CD4-positive, alpha-beta memory T cell (primary cell): ENCODE results near the gene CHD6. TPM values are rescaled to one million over a fixed set of nuclear protein-coding genes. Genes with fewer than 3 reads are reported as not detected.

ENCODE experiments used
- CTCF ChIA-PET: fragments of 350-600 bp; sonication (Branson Sonifier 250); formaldehyde crosslinking; loops from one replicate; lab custom pipeline; 2021; ENCODE audit warnings: inconsistent platforms; ENCODE audit not compliant: partially characterized antibody; lab: Charles Lee
- POLR2A ChIA-PET: fragments of 350-600 bp; sonication (Branson Sonifier 250); formaldehyde crosslinking; loops from one replicate; lab custom pipeline; 2021; ENCODE audit not compliant: partially characterized antibody; lab: Charles Lee
- DNase-seq, 5 donors: peaks; one replicate each; pipeline versions ENCODE4 v3.0.0 to v3.0.0-alpha.2; 2020 to 2022; ENCODE audit warnings: mixed read lengths in 1 of 5
- H3K27ac ChIP-seq: one replicate; pipeline ENCODE4 v1.7.0; 2013; ENCODE audit warnings: low read depth, low read length
- H3K27me3 ChIP-seq: 2 replicates; pipeline ENCODE4 v1.7.0; 2013; ENCODE audit warnings: mild to moderate bottlenecking, low read length, moderate library complexity; ENCODE audit not compliant: insufficient read depth
- H3K36me3 ChIP-seq: 2 replicates; pipeline ENCODE4 v1.7.0; 2013; ENCODE audit warnings: mild to moderate bottlenecking, low read length, moderate library complexity; ENCODE audit not compliant: insufficient read depth
- H3K4me1 ChIP-seq: 2 replicates; pipeline ENCODE4 v1.7.0; 2013; ENCODE audit warnings: mild to moderate bottlenecking, low read length, moderate library complexity; ENCODE audit not compliant: insufficient read depth
- H3K4me3 ChIP-seq, 2 donors: one replicate each; pipeline ENCODE4 v1.7.0; 2013; ENCODE audit warnings: low read length in 2 of 2, mild to moderate bottlenecking in 1 of 2
- H3K9me3 ChIP-seq, 2 donors: one replicate each; pipeline ENCODE4 v1.7.0; 2013; ENCODE audit warnings: low read length in 2 of 2, control low read depth in 1 of 2; ENCODE audit not compliant: control insufficient read depth in 1 of 2
- H3K27ac Mint-ChIP-seq, 7 donors: one replicate each; pipeline ENCODE4 v1.8.0; 2020 to 2021; ENCODE audit warnings: mixed read lengths in 7 of 7, mild to moderate bottlenecking in 6 of 7, inconsistent platforms in 3 of 7, moderate library complexity in 3 of 7
- H3K27me3 Mint-ChIP-seq, 2 donors: one replicate each; pipeline ENCODE4 v1.8.0; 2020 to 2021; ENCODE audit warnings: mixed read lengths in 2 of 2
- H3K36me3 Mint-ChIP-seq, 2 donors: one replicate each; pipeline ENCODE4 v1.8.0; 2020 to 2021; ENCODE audit warnings: mixed read lengths in 2 of 2, inconsistent platforms in 1 of 2, mild to moderate bottlenecking in 1 of 2
- H3K4me1 Mint-ChIP-seq, 4 donors: one replicate each; pipeline ENCODE4 v1.8.0; 2020 to 2021; ENCODE audit warnings: mixed read lengths in 4 of 4, mild to moderate bottlenecking in 1 of 4
- H3K4me3 Mint-ChIP-seq, 8 donors: one replicate each; pipeline ENCODE4 v1.8.0; 2020 to 2021; ENCODE audit warnings: mixed read lengths in 8 of 8, mild to moderate bottlenecking in 7 of 8, moderate library complexity in 6 of 8, inconsistent platforms in 3 of 8
- H3K9me3 Mint-ChIP-seq, 8 donors: one replicate each; pipeline ENCODE4 v1.8.0; 2020 to 2021; ENCODE audit warnings: mixed read lengths in 8 of 8, mild to moderate bottlenecking in 5 of 8, inconsistent platforms in 3 of 8, moderate library complexity in 1 of 8
- intact Hi-C: fragments of 100-400 bp; cut with micrococcal nuclease; formaldehyde crosslinking; loops from one replicate; pipeline ENCODE4 v1.15.1; 2023
- polyA plus RNA-seq, 2 donors: library from polyadenylated mRNA; unstranded; fragments of 300-500 nt; fragmentation: Illumina TruSeq; gene quantifications; one replicate each; pipeline ENCODE4 v1.2.3, GENCODE V29; 2021
- total RNA-seq, 2 experiments: library from RNA; stranded (reverse); gene quantifications; one replicate each; pipeline ENCODE4 v1.2.3, GENCODE V29; 2021

CHD6 gene
- total and polyA plus RNA-seq, 4 experiments from 2014 or later: 29.2 to 96.8 (median 77.8) TPM

- Histone ChIP-seq H3K27me3 (peaks cover 8% of the 10 kb centered on the region), H3K9me3 (no peaks in the 10 kb centered on the region), H3K4me1 (no peaks in the 10 kb centered on the region), H3K27ac (no peak overlapping the region), H3K4me3 (no peak overlapping the region), H3K36me3 (no peaks in the 10 kb centered on the region)
- intact Hi-C loops: no loop called here
- no peaks in the 10 kb centered on the region for H3K36me3 Mint-ChIP-seq
- peaks cover 14 to 17% of the 10 kb centered on the region in 2 donors for H3K27me3 Mint-ChIP-seq
- CTCF ChIA-PET: no interaction called here
- H3K4me1 Mint-ChIP-seq: peaks cover 2 to 8% (median 5%) of the 10 kb centered on the region in 4 donors
- no peak overlapping the region for H3K4me3 Mint-ChIP-seq
- no peak overlapping the region for H3K27ac Mint-ChIP-seq
- no peak for DNase-seq
- POLR2A ChIA-PET: no interaction called here
- no peaks in the 10 kb centered on the region for H3K9me3 Mint-ChIP-seq
Observed at GRCh38 chr20:41363601-41364000, 254.6 kb downstream of the CHD6 start.

- intact Hi-C loops: no loop called here
- Mint-ChIP-seq H3K4me1 (peaks cover 2 to 8% (median 5%) of the 10 kb centered on the region in 4 donors), H3K9me3 (no peaks in the 10 kb centered on the region), H3K4me3 (no peak overlapping the region), H3K36me3 (no peaks in the 10 kb centered on the region), H3K27me3 (peaks cover 9 to 15% of the 10 kb centered on the region in 2 donors), H3K27ac (no peak overlapping the region)
- no peaks in the 10 kb centered on the region for H3K4me1 ChIP-seq
- no peak for DNase-seq
- H3K27me3 ChIP-seq: peaks cover 6% of the 10 kb centered on the region
- ChIA-PET CTCF (no interaction called here), POLR2A (no interaction called here)
- H3K4me3 ChIP-seq: no peak overlapping the region
- H3K9me3 ChIP-seq: no peaks in the 10 kb centered on the region
- no peak overlapping the region for H3K27ac ChIP-seq
- no peaks in the 10 kb centered on the region for H3K36me3 ChIP-seq
Observed at GRCh38 chr20:41362748-41363140, 255.4 kb downstream of the CHD6 start.

DNA sequence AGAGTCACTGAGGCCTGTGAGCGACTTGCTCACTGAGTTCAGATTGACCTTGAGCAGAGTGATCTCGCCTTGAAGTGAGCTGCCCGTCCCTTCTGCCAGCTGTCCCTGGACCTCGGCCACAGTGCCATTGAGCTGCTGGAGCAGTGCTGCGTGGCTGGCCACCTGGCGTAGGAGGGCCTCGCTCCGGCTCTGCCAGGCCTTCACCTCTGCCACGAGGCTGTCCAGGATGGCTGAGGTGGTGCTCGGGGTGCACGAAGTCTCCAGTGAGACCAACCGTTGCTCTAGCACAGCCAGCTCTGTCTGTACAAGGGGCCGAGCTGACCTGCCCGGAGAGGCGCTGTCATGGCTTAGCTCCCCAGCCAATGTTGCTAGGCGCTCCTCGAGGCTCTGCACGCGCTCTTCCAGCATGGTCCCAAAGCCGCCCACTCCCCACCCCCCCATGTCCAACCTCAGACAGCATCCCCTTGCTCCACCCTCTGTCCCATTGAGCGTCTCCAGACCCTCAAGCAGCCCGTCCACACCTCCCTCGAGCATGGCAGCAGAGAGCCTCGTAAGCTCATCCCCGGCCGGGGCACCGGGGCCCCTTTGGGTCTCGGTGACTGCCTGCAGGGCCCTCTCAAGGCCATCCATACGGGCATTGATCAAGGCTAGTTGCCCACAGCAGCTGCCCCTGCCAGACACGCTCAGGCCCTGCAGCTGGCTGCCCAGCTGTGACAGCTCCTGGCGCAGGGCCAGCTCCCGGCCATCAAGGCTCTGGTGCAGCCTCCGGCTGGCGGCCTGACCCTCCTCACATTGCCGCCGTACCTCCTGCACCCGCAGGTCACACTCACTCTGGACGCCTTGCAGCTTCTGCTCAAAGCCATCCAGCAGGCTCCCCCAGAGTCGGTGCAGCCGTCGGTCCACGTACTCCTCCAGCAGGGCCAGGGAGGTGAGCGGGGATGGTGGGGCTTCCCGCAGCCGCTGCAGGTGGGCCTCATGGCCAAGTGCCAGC, 256.1 kb downstream of the CHD6 start:
- CTCF ChIA-PET: no interaction called here
- no peaks in the 10 kb centered on the region for H3K36me3 ChIP-seq

GRCh38 chr20:41360831-41361756, 257.1 kb downstream of the CHD6 start:
- ChIA-PET CTCF (no interaction called here), POLR2A (no interaction called here)
- H3K9me3 ChIP-seq: no peaks in the 10 kb centered on the region
- Mint-ChIP-seq H3K9me3 (no peaks in the 10 kb centered on the region), H3K27ac (no peak overlapping the region), H3K36me3 (no peaks in the 10 kb centered on the region), H3K4me3 (no peak overlapping the region), H3K4me1 (no peaks in the 10 kb centered on the region), H3K27me3 (peaks cover 4 to 7% of the 10 kb centered on the region in 2 donors)
- H3K36me3 ChIP-seq: no peaks in the 10 kb centered on the region
- no peaks in the 10 kb centered on the region for H3K27me3 ChIP-seq
- no peaks in the 10 kb centered on the region for H3K4me1 ChIP-seq
- intact Hi-C loops: no loop called here
- no peak overlapping the region for H3K4me3 ChIP-seq
- no peak for DNase-seq
- H3K27ac ChIP-seq: no peak overlapping the region

More for the DNA sequence above, 256.1 kb downstream of the CHD6 start:
- Mint-ChIP-seq H3K36me3 (no peaks in the 10 kb centered on the region), H3K27ac (no peak overlapping the region), H3K9me3 (no peaks in the 10 kb centered on the region), H3K4me3 (no peak overlapping the region), H3K4me1 (peaks cover 0 to 1% (median under 1%) of the 10 kb centered on the region in 4 donors), H3K27me3 (peaks cover 4 to 8% of the 10 kb centered on the region in 2 donors)
- intact Hi-C loops: no loop called here
- no peak for DNase-seq
- Histone ChIP-seq H3K4me1 (no peaks in the 10 kb centered on the region), H3K27ac (no peak overlapping the region), H3K9me3 (no peaks in the 10 kb centered on the region), H3K27me3 (no peaks in the 10 kb centered on the region), H3K4me3 (no peak overlapping the region)
- POLR2A ChIA-PET: no interaction called here

DNA sequence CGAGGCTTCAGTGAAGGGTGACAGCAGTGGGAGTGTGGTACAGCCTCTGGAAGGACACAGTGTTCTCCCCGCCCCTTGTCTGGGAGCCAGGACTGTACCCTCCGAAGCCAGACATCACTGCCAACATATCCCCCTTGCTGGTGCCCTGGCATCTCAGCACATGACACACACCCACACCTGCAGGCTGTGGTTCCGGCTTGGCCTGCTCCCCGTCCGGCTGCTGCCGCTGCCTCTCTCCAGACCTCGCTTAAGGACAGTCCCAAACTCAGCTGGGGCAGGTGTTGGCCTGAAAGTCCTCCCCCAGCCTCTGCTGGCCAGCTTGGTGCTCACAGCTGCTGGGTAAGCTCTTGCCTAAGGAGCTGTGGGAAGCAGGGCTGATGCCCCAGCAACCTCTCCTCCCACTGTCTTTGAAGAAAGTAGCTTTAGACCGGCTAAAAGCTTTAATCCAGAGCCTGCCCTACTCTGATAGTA, 258.6 kb downstream of the CHD6 start:
- no peaks in the 10 kb centered on the region for H3K4me1 ChIP-seq
- Mint-ChIP-seq H3K4me1 (no peaks in the 10 kb centered on the region), H3K4me3 (no peak overlapping the region), H3K9me3 (no peaks in the 10 kb centered on the region), H3K36me3 (no peaks in the 10 kb centered on the region), H3K27me3 (peaks cover 0 to under 1% of the 10 kb centered on the region in 2 donors), H3K27ac (peak overlapping the region in 1 of 7 donors; percentile 53)
- ChIA-PET POLR2A (no interaction called here), CTCF (interaction anchor here (1.1 kb wide), 1 partner anchor 12 kb away, joined by 3 read pairs; no protein-coding TSS in a partner anchor)
- no peak overlapping the region for H3K4me3 ChIP-seq
- H3K36me3 ChIP-seq: no peaks in the 10 kb centered on the region
- no peaks in the 10 kb centered on the region for H3K9me3 ChIP-seq
- no peak for DNase-seq
- no peaks in the 10 kb centered on the region for H3K27me3 ChIP-seq
- intact Hi-C loops: no loop called here
- H3K27ac ChIP-seq: no peak overlapping the region

DNA sequence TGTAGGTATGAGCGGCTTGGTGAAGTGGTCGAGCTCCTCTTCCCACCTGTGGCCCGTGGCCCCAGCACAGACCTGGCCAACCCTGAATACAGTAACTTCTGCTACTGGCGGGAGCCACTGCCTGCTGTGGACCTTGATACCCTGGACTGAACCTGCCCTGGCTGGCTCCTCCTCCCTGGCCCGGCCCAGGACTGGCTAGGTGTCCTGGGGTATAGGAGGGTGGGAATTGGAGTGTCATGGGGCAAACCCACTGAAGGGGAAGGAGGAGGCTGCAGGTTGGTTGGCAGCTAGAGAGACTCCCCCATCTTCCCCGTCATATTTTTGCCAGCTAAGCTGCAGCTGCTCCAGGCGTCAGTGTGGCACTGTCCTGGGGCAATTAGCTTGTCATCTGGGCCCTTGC, 259.5 kb downstream of the CHD6 start:
- intact Hi-C loops: no loop called here
- ChIA-PET CTCF (interaction anchor here (0.6 to 1.1 kb wide), 2 partner anchors 11 to 182 kb away, joined by 3 read pairs; no protein-coding TSS in a partner anchor), POLR2A (no interaction called here)
- H3K9me3 Mint-ChIP-seq: no peaks in the 10 kb centered on the region
- H3K27me3 ChIP-seq: no peaks in the 10 kb centered on the region
- H3K27ac ChIP-seq: no peak overlapping the region
- no peaks in the 10 kb centered on the region for H3K36me3 Mint-ChIP-seq
- H3K36me3 ChIP-seq: no peaks in the 10 kb centered on the region
- H3K4me1 ChIP-seq: no peaks in the 10 kb centered on the region
- no peak for DNase-seq
- H3K4me1 Mint-ChIP-seq: no peaks in the 10 kb centered on the region
- H3K27ac Mint-ChIP-seq: no peak overlapping the region
- no peak overlapping the region for H3K4me3 ChIP-seq
- no peaks in the 10 kb centered on the region for H3K9me3 ChIP-seq
- no peak overlapping the region for H3K4me3 Mint-ChIP-seq
- no peaks in the 10 kb centered on the region for H3K27me3 Mint-ChIP-seq

DNA sequence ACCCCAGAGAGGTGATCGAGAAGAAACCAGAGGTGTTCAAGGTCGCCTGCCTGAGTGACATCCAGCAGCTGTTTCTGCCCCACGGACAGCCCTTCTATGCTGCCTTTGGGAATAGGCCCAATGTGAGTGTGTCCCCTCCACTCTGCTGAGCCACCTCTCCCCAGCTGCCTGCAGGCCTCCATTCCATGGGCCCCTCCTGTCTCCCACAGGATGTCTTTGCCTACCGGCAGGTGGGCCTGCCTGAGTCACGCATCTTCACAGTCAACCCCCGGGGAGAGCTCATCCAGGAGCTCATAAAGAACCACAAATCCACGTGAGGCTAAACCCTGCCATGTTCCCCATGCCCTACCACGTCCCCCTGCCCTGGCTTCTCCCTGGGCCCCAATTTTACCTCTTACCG, 259.9 kb downstream of the CHD6 start:
- Mint-ChIP-seq H3K36me3 (no peaks in the 10 kb centered on the region), H3K27me3 (no peaks in the 10 kb centered on the region), H3K9me3 (no peaks in the 10 kb centered on the region), H3K27ac (no peak overlapping the region), H3K4me1 (no peaks in the 10 kb centered on the region), H3K4me3 (no peak overlapping the region)
- no peak overlapping the region for H3K27ac ChIP-seq
- intact Hi-C loops: no loop called here
- no peaks in the 10 kb centered on the region for H3K36me3 ChIP-seq
- H3K9me3 ChIP-seq: no peaks in the 10 kb centered on the region
- H3K4me3 ChIP-seq: no peak overlapping the region
- no peak for DNase-seq
- ChIA-PET POLR2A (no interaction called here), CTCF (interaction anchor here (0.6 kb wide), 1 partner anchor 183 kb away, joined by 3 read pairs; no protein-coding TSS in a partner anchor)
- H3K27me3 ChIP-seq: no peaks in the 10 kb centered on the region
- H3K4me1 ChIP-seq: no peaks in the 10 kb centered on the region
